Tibial nerve (tissue), 4 donors: ENCODE results near the gene ADGRE1. TPM values are rescaled to one million over a fixed set of nuclear protein-coding genes. Genes with fewer than 3 reads are reported as not detected.

Source experiments
- DNase-seq, 2 donors: peaks; one replicate each; pipeline ENCODE4 v3.0.0-alpha.2; 2019; ENCODE audit warnings: low spot score in 2 of 2
- H3K27ac ChIP-seq, 4 donors: fragments of 200-600 bp; sonication (generic) in 3 of 4; one replicate each; pipeline ENCODE4 v1.5.1; 2017 to 2019; ENCODE audit warnings: mild to moderate bottlenecking in 1 of 4
- H3K27me3 ChIP-seq, 2 donors: fragments of 200-600 bp; sonication (generic) in 1 of 2; one replicate each; pipeline versions ENCODE4 v1.5.1 to v1.6.0; 2017 to 2019
- H3K36me3 ChIP-seq, 3 donors: fragments of 200-600 bp; sonication (generic); one replicate each; pipeline ENCODE4 v1.5.1; 2018 to 2019
- H3K4me1 ChIP-seq, 4 donors: fragments of 200-600 bp; sonication (generic) in 3 of 4; one replicate each; pipeline ENCODE4 v1.5.1; 2017 to 2019
- H3K4me3 ChIP-seq, 4 donors: fragments of 200-600 bp; sonication (generic) in 3 of 4; one replicate each; pipeline ENCODE4 v1.5.1; 2017 to 2019; ENCODE audit warnings: mild to moderate bottlenecking in 1 of 4, moderate library complexity in 1 of 4
- H3K9me3 ChIP-seq, 4 donors: fragments of 200-600 bp; sonication (generic) in 3 of 4; one replicate each; pipeline ENCODE4 v1.5.1; 2017 to 2019
- EP300 ChIP-seq, 2 donors: sonication (generic); formaldehyde crosslinking; IDR thresholded peaks; one replicate each; pipeline ENCODE4 v1.6.1; 2017; ENCODE audit warnings: antibody characterized with exemption in 2 of 2, mild to moderate bottlenecking in 1 of 2
- POLR2A ChIP-seq, 2 donors: fragments of 450-650 bp; IDR thresholded peaks; one replicate each; pipeline ENCODE4 v1.6.1; 2017; ENCODE audit warnings: antibody characterized with exemption in 2 of 2, mild to moderate bottlenecking in 2 of 2, moderate library complexity in 2 of 2
- WGBS, 2 donors: methylation state at CpG; one replicate each; pipeline ENCODE4 v1.1.5; 2018; 5-methylcytosine and 5-hydroxymethylcytosine counted together
- total RNA-seq, 4 donors: library from RNA; depleted of rRNA; stranded (reverse); fragments of >200 nt; gene quantifications; one replicate each; pipeline ENCODE4 v1.1.0, GENCODE V29; 2016
- TF ChIP-seq, protein P1 (sequence below), 5 experiments: fragments of 200-600 bp in 3 of 5; fragments of 450-650 bp in 2 of 5; sonication (generic) in 3 of 5; IDR thresholded peaks; one replicate each; pipeline ENCODE4 v1.5.1; 2016 to 2019; ENCODE audit warnings: antibody characterized with exemption in 5 of 5, mild to moderate bottlenecking in 3 of 5, moderate library complexity in 2 of 5

Gene ADGRE1
- total RNA-seq, 4 donors from 2014 or later: 0.20 to 1.7 (median 0.21) TPM; not detected in 1

DNA sequence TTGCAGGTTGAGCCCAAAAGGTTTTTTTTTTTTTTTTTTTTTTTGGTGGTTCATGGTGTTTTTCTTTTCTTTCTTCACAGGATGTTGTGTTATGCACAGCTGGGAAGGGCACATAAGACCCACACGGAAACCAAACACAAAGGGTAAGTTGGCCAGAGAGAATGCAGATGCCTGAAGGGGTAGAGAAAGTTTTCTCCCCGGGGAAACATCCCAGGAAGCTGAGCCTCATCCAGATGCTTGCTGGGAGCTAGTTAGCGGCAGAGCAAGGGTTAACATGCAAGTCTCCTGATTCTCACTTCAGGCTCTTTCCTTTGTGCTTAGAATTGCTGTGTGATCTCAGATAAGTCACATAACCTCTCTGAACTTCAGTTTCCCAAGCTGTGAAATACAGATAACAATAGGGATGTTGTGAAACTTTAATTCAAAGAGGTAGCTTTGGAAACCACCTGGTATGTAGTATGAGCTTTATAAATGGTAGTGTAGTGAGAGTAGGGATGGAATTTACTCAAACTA lies 3.1 kb downstream of the ADGRE1 start:
- Histone ChIP-seq H3K9me3 (peaks cover 0 to 41% (median 0%) of the 10 kb centered on the region in 4 donors), H3K36me3 (no peaks in the 10 kb centered on the region), H3K27ac (no peak overlapping the region), H3K27me3 (no peaks in the 10 kb centered on the region), H3K4me1 (no peaks in the 10 kb centered on the region), H3K4me3 (no peak overlapping the region)
- 56 to 58% methylated on average over 3 of the region's 3 CpGs for WGBS, 2 donors
- TF ChIP-seq EP300 (IDR thresholded peaks at IDR 0.05) (no peak), POLR2A (IDR thresholded peaks at IDR 0.05) (no peak)
- TF ChIP-seq, protein P1, sequence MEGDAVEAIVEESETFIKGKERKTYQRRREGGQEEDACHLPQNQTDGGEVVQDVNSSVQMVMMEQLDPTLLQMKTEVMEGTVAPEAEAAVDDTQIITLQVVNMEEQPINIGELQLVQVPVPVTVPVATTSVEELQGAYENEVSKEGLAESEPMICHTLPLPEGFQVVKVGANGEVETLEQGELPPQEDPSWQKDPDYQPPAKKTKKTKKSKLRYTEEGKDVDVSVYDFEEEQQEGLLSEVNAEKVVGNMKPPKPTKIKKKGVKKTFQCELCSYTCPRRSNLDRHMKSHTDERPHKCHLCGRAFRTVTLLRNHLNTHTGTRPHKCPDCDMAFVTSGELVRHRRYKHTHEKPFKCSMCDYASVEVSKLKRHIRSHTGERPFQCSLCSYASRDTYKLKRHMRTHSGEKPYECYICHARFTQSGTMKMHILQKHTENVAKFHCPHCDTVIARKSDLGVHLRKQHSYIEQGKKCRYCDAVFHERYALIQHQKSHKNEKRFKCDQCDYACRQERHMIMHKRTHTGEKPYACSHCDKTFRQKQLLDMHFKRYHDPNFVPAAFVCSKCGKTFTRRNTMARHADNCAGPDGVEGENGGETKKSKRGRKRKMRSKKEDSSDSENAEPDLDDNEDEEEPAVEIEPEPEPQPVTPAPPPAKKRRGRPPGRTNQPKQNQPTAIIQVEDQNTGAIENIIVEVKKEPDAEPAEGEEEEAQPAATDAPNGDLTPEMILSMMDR (IDR thresholded peaks at IDR 0.05): no peak
- DNase-seq: no peak

- no peak for DNase-seq
- WGBS, 2 donors: 68 to 72% methylated on average over 8 of the region's 8 CpGs
Measured at GRCh38 chr19:6890938-6891337, 3.6 kb downstream of the ADGRE1 start.

DNA sequence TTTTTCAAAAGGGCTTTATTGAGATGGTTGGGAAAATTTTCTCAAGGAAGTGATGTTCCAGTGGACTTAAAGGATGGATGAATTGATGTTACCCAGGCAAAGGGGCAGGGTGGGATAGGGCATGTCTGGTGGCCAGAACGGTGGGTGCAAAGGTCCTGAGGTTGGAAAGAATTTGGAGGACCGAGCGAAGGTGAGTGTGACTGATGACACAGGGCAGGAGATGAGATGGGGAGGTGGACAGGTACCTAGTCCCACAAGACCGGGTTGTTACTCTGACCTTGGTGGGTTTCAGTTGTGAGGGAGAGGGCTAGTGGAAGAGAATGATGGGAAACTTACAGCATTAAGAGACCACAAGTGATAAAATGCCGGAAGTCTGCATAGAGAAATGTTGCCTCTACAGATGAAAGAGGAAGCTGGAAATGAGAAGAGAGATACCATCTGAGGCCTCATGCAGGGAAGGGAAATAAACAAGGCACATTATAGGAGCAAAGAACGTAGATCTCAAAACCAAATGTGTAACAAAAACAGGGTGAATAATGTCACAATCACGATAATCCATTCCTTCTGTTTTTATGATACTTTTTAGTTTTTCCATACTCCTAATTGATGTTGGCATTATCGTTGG lies 4.5 kb downstream of the ADGRE1 start:
- Histone ChIP-seq H3K4me1 (no peaks in the 10 kb centered on the region), H3K36me3 (no peaks in the 10 kb centered on the region), H3K27me3 (no peaks in the 10 kb centered on the region), H3K9me3 (peaks cover 0 to 45% (median 0%) of the 10 kb centered on the region in 4 donors), H3K27ac (no peak overlapping the region), H3K4me3 (no peak overlapping the region)
- 74 to 80% methylated on average over 8 of the region's 8 CpGs for WGBS, 2 donors
- no peak for TF ChIP-seq EP300 (IDR thresholded peaks at IDR 0.05)
- no peak for TF ChIP-seq POLR2A (IDR thresholded peaks at IDR 0.05)
- TF ChIP-seq, protein P1 (IDR thresholded peaks at IDR 0.05): no peak
- no peak for DNase-seq

More at GRCh38 chr19:6890938-6891337, 3.6 kb downstream of the ADGRE1 start:
- TF ChIP-seq, protein P1 (IDR thresholded peaks at IDR 0.05): no peak
- TF ChIP-seq POLR2A (IDR thresholded peaks at IDR 0.05) (no peak), EP300 (IDR thresholded peaks at IDR 0.05) (no peak)
- H3K27ac ChIP-seq: no peak overlapping the region
- H3K4me1 ChIP-seq: no peaks in the 10 kb centered on the region
- no peaks in the 10 kb centered on the region for H3K36me3 ChIP-seq
- peaks cover 0 to 46% (median 0%) of the 10 kb centered on the region in 4 donors for H3K9me3 ChIP-seq
- H3K27me3 ChIP-seq: no peaks in the 10 kb centered on the region
- H3K4me3 ChIP-seq: no peak overlapping the region

GRCh38 chr19:6894313-6894712 lies 6.9 kb downstream of the ADGRE1 start:
- TF ChIP-seq EP300 (IDR thresholded peaks at IDR 0.05): no peak
- no peak for TF ChIP-seq POLR2A (IDR thresholded peaks at IDR 0.05)
- TF ChIP-seq, protein P1 (IDR thresholded peaks at IDR 0.05): no peak
- 78 to 100% methylated on average over 1 of the region's 1 CpG for WGBS, 2 donors

GRCh38 chr19:6903446-6903845 lies 16.1 kb downstream of the ADGRE1 start:
- Histone ChIP-seq H3K27ac (no peak overlapping the region), H3K4me1 (no peaks in the 10 kb centered on the region), H3K27me3 (no peaks in the 10 kb centered on the region), H3K36me3 (no peaks in the 10 kb centered on the region), H3K9me3 (peaks cover 0 to 80% (median 10%) of the 10 kb centered on the region in 4 donors), H3K4me3 (no peak overlapping the region)
- TF ChIP-seq POLR2A (IDR thresholded peaks at IDR 0.05) (no peak), EP300 (IDR thresholded peaks at IDR 0.05) (no peak)
- TF ChIP-seq, protein P1 (IDR thresholded peaks at IDR 0.05): no peak
- DNase-seq: no peak

More at GRCh38 chr19:6894313-6894712, 6.9 kb downstream of the ADGRE1 start:
- no peak overlapping the region for H3K27ac ChIP-seq
- H3K4me3 ChIP-seq: no peak overlapping the region
- H3K36me3 ChIP-seq: no peaks in the 10 kb centered on the region
- H3K9me3 ChIP-seq: peaks cover 0 to 49% (median 0%) of the 10 kb centered on the region in 4 donors
- no peaks in the 10 kb centered on the region for H3K27me3 ChIP-seq
- DNase-seq: no peak
- H3K4me1 ChIP-seq: no peaks in the 10 kb centered on the region
